ENCODE measurements around the gene CCDC71.
A peak's percentile ranks its signal among the peaks of the same experiment; 100 is the strongest.

The CCDC71 gene

GRCh38 chr3:49170744-49171118, 4.6 kb upstream of the CCDC71 start:
- DNase-seq = no peak

GRCh38 chr3:49166752-49167556, 823 bp upstream of the CCDC71 start:
- DNase-seq = no peak

DNA sequence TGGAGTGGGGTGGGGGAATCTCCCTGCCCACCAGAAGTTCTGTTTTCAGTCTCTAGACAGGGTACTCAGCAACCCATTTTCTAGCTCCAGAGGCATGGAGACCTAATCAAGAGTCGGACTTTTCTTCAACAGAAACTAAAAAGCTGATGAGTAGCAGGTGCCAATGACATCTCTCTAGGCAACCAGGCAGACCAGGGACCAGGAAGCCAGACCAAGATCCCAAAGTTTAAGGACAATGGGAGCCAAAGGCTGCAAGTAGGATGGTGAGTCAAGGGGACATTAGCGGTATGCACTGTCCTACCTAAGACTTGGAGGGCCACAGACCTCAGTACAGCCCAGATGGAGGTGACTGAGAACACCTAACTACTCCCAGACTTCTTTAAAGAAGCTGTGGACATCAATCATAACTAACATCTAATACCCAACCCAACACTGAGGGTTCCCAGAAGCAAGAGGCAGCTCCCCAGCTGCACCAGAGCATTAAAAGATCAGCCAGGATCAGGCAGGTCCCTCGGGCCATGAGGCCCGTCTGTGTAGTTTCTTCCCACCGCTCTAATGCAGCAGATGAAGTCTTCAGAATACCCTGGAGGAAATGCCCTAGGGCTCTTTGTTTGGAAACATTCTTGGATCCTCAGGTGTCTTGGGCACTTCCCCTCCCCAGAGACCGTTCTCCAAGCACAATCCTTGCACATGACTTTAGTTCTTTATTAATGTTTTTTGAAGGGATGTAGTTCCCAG, 979 bp downstream of the CCDC71 start:
- no peak for DNase-seq

DNA sequence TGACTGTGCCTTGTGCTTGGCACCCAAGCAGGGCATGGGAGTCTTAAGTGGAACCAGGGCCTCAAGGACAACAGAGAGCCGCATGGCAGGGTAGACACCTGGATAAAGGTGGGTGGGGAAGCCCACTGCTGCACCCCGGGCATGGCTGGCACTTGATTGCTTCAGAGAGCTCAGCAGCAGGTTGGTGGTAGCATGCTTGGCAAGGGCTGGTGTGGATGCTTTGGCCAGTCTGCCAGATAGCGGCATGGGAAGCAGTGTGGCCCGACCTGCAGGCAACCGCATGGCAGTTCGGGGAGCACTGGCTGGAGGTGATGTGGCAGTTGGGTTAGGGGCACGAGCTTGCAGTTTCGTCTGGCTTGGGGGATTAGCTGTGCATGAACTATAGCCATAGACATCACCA, 2.5 kb downstream of the CCDC71 start:
- DNase-seq = no peak

GRCh38 chr3:49162751-49163419, 3.2 kb downstream of the CCDC71 start:
- no peak for DNase-seq

- peak in 1 of 56 donors; percentile 13 for DNase-seq
Observed at GRCh38 chr3:49161808-49162530, 4.2 kb downstream of the CCDC71 start.

DNA sequence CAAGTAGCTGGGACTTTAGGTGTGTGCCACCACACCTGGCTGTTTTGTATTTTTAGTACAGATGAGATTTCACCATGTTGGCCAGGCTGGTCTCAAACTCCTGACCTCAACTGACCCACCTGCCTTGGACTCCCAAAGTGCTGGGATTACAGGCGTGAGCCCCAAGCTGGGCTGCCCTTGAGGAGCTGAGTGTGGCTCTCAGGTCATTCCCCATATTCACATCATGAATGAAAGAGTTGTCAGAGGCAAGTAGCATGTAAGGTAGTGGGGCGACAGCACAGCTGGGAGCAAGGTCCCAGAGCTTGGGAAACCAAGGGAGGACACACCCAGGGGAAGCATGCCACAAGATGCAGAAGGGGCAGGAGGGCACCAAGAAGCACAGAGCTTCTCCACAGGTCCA, 4.9 kb downstream of the CCDC71 start:
- no peak for DNase-seq

GRCh38 chr3:49158792-49159191, 7.3 kb downstream of the CCDC71 start:
- DNase-seq = no peak

DNA sequence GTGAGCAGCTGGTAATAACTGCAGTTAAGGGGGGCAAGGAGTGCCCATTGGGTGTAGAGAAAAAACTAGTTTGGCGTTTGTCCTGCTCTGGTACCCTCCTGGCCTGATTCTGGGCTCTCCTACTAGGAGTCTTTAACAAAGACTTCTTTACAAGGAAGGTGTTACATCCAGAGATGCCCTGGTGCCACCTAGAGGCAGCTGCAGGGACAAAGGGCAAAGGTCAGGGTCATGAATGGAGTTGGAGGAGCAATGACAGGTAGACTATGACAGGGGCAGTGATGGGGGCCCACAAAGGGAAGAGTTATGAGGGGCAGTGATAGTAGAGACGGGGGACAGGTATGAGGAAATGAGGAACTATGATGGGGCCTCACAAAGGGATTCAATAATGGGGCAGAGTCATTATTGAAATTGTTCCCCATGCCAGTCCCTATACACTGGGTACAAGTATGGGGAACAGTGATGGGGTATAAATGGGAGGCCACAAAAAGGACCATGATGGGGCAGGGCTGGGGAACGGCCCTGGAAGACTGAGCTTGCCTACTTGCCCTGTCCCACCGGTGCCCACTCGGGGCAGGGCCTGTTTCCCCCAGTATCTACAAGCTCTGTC, 7.9 kb downstream of the CCDC71 start:
- peak in 6 of 56 donors; percentile 7 to 20 (median 12) for DNase-seq

DNA sequence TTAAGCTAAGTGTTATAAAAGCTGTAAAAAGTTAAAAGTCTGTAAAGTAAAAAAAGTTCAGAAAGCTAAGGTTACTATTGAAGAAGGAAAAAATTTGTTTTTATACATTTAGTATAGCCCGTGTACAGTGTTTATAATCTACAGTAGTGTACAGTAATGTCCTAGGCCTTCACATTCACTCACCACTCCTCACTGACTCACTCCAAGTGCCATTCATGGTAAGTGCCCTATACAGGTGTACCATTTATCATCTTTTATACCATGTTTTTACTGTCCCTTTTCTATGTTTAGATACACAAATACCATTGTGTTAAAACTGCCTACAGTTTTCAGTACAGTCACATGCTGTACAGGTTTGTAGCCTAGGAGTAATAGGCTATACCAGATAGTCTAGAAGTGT, 8.8 kb downstream of the CCDC71 start:
- DNase-seq = no peak

DNA sequence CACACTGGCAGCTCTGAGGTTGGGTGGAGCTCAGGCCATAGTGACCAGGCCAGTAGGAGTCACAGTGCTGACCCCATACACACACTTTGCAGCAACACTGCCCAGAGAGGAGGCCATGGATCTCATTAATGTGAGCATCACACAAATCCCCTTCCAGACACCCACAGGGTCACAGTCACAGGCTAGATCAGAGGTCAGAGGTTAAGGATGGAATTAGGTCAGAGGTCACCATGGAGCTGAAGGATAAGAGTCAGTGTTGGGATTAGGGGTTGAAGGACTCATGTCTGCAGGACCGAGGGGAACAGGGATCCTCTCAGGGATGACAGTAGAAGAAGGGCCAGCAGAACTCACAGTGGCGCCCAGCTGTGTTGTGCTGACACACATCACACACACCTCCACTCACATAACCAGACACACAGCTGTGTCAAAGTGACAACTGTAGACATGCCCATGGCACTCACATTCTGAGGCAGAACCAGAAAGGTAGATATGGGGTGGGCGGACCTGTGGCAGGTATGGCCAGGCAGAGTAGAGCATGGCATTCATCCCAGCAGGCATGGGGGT, 12.7 kb downstream of the CCDC71 start:
- no peak for DNase-seq

DNA sequence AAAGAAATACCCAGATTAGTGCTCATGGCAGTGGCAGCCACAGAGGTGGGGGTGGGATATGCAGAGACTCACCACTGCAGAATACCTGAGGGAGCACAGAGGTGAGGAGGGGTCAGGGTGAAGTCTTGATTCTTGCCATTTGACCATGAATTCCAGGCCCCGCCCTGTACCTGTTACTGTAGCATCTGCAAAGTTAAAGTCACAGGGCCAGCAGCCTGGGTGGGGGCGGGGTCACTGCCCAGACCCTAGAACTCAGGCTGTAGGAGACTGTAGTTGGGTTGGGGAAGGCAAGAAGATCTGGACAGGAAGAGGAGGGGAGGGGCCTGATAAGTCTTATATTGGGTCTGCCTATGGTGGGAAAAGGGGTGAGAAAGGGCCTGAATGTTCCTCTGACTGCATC, 14.5 kb downstream of the CCDC71 start:
- DNase-seq = no peak

DNA sequence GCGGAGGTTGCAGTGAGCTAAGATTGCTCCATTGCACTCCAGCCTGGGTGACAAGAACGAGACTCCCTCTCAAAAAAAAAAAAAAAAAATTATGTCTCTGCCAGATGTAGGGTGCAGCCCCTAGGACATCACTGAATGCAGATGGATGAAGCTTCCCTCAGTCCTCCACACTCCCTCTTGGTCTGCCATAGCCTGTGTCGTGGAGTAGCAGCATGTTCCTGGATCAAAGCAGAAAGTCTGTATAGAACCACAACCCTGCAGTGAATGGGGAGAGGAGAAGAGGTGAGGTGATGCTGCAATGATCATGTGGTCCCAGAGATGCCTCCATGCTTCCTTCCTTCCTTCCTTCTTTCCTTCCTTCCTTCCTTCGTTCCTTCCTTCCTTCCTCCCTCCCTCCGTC, 18.0 kb downstream of the CCDC71 start:
- no peak for DNase-seq

DNA sequence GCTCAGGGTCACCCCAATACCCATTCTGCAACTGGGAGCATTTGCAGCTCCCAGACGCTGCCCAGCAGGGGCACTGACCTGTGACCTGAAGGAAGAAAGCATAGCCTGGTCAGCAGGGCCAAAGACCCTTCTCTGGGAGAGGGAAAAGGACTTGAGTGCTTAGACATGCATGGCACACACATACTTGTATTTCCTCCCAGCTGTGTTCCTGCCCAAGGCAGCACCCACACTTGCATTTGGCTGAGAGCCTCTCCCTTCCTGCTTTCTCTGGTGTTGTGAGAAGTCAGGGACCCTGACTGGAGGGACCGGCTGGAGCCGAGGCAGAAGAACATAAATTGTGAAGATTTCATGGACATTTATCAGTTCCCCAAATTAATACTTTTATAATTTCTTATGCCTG, 26.1 kb downstream of the CCDC71 start:
- DNase-seq = no peak

GRCh38 chr3:49135499-49135898, 30.6 kb downstream of the CCDC71 start:
- no peak for DNase-seq

- no peak for DNase-seq
Observed at GRCh38 chr3:49134471-49135265, 31.5 kb downstream of the CCDC71 start.

DNA sequence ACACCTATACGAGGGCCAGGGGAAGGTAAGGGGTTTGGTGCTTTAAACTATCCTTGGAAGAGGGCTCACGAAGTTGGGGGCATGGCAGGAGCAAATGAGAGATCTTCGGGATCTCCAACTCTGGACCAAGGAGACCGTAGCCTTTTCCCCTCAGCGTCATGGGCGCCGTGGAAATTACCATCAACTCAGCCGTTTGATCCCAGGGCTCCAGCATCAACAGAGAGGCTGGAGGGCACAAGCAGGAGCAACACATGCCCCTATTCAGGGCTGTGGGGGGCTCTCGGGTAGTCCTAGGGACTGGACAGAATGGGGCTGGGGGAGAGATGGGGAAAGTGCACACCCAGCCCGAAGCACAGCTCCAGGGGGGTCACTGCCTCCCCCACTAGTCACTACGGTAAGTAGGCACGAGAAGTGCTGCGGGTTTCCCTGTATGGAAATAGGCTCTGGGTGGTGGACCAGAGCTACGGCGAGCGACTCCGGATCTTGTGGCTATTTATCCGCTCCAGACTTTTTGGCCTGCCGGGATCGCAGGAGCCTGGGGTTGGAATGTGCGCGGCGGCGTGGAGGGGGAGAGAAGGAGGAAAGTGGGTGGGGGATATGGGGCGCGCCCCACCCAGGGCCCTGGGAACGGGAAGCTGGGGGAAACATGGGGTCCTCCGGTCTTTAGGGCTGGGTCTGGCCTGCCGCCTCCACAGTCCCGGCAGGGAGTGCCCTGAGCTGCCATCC, 32.7 kb downstream of the CCDC71 start:
- peak in 55 of 56 donors; percentile 9 to 86 (median 55) for DNase-seq

DNA sequence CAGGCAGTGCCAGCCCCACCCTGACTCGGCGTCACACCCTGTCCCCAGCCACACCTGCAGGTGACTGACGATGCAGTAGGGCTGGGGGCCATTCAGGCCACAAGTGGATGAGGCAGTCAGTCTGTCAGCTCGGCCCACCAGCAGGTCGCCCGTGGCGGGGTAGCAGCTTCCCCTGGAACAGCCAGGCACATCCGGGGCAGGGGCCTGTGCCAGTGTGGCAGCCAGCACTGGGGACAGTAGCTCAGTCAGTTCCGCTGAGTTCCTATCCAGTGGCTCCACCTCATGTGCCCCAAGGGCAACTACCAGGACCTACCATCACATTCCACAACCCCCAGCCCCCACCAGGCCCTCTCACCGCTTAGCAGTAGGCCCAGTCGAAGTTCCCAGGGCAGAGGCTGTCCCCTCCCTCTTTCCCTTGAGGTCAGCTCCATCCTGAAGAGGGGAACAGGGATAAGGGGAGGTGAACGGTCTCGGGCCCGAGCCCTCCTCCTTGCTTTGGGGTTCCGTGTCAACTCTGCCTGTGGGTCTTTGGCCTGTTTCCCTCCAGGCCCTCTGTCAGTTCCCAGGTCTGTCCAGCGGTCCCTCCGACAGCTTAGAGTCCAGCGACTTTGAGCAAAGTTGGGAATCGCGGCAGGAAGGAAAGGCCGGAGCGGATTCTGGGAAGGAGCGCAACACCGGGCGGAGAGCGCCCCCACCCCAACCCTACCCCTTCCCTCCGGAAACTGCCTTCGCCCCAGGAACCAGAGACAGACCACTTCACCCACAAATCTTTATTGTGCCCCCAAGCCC, 33.5 kb downstream of the CCDC71 start, which contains the start of gene LAMB2:
Gene LAMB2 (minus strand): TSS at position 614 of the 789 bp plus-strand sequence. CDS start 183 bp downstream, at position 431.
- DNase-seq = peak in 43 of 56 donors; percentile 4 to 73 (median 40)

Measured in nucleus accumbens (tissue), 56 donors.